ENCODE data around the gene OAT. TPM values are rescaled to one million over a fixed set of nuclear protein-coding genes. Genes with fewer than 3 reads are reported as not detected.

Gene OAT
- total and polyA plus RNA-seq, 7 donors = 9.5 to 64.5 (median 30.7) TPM

DNA sequence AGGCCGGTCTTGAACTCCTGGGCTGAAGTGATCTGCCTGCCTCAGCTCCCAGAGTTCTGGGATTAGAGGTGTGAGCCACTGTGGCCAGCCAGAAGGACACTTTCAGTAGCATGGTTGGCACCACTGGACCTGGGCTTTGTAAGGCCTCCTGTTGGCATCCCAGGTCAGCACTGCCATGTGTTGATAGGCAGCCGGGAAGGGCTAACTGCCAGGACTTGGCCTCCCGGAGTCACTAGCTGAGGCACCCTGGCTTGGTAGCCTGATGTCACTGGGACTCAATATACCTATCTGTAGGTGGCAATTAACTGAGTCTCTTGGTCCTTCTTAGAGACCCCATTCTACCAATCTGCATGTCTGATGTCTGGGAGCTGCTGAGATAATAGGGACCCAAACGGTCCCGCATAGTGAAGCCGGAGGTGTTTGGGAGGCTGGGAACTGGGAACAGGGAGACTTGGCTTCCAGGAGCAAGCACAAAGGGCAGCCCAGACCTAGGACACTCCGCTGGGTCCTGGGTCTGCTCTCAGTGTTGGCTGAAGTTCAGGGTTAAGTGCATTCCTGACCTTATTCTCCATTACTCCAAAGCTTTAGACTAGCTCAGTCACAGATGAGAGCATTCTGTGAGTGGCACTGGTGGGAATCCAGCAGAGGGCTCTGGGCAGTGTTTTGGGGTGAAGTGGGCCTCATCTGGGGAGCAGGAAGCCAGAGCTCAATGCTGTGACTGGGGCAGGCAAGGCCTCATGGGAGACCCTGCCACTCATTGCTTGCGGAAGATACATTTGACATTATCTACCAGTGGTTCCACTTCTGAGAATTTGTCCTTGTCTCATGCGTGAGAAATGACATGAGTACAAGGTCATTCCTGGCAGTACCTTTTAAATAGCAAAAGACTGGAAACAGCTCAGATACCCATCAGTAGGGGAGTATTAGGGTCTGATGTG, 45.6 kb upstream of the OAT start:
- no peaks in the 10 kb centered on the region for H3K27me3 ChIP-seq (ENCODE audit: insufficient read depth in 3 of 3, low read length in 2 of 3)

DNA sequence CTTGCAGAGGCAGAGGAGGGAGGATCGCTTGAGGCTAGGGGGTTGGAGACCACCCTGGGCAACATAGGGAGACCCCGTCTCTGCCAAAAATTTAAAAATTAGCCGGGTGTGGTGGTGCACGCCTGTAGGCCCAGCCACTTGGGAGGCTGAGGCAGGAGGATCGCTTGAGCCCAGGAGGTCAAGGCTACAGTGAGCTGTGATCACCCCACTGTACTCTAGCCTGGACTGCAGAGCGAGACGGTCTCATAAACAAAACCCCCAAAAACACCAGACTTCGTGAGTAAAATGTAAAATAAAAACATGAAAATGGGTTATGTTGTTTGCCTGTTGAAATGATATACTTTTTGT, 43.6 kb upstream of the OAT start:
- Histone ChIP-seq H3K4me3 (peak overlapping the region; percentile 85), H3K27me3 (ENCODE audit: insufficient read depth in 3 of 3, low read length in 2 of 3) (no peaks in the 10 kb centered on the region), H3K9me3 (no peaks in the 10 kb centered on the region), H3K4me1 (peaks cover 4% of the 10 kb centered on the region), H3K36me3 (ENCODE audit: insufficient read depth in 1 of 2, low read depth in 1 of 2) (no peaks in the 10 kb centered on the region), H3K27ac (peak overlapping the region; percentile 88)
- intact Hi-C loops (cut with DNase I) = no loop called here
- TF ChIP-seq, protein P1, sequence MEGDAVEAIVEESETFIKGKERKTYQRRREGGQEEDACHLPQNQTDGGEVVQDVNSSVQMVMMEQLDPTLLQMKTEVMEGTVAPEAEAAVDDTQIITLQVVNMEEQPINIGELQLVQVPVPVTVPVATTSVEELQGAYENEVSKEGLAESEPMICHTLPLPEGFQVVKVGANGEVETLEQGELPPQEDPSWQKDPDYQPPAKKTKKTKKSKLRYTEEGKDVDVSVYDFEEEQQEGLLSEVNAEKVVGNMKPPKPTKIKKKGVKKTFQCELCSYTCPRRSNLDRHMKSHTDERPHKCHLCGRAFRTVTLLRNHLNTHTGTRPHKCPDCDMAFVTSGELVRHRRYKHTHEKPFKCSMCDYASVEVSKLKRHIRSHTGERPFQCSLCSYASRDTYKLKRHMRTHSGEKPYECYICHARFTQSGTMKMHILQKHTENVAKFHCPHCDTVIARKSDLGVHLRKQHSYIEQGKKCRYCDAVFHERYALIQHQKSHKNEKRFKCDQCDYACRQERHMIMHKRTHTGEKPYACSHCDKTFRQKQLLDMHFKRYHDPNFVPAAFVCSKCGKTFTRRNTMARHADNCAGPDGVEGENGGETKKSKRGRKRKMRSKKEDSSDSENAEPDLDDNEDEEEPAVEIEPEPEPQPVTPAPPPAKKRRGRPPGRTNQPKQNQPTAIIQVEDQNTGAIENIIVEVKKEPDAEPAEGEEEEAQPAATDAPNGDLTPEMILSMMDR (IDR thresholded peaks at IDR 0.05) = no peak
- WGBS, 3 donors = 83 to 86% (median 84%) methylated on average over 8 of the region's 8 CpGs
- no peak for DNase-seq
- ATAC-seq = no peak

More for the DNA sequence above, 45.6 kb upstream of the OAT start:
- intact Hi-C loops (cut with DNase I) = no loop called here
- Histone ChIP-seq H3K4me3 (no peak overlapping the region), H3K4me1 (peaks cover 4% of the 10 kb centered on the region), H3K27ac (no peak overlapping the region), H3K36me3 (ENCODE audit: insufficient read depth in 1 of 2, low read depth in 1 of 2) (no peaks in the 10 kb centered on the region), H3K9me3 (no peaks in the 10 kb centered on the region)
- WGBS, 3 donors = 80 to 93% (median 82%) methylated on average over 9 of the region's 9 CpGs
- TF ChIP-seq, protein P1 (IDR thresholded peaks at IDR 0.05) = no peak
- no peak for ATAC-seq
- no peak for DNase-seq

DNA sequence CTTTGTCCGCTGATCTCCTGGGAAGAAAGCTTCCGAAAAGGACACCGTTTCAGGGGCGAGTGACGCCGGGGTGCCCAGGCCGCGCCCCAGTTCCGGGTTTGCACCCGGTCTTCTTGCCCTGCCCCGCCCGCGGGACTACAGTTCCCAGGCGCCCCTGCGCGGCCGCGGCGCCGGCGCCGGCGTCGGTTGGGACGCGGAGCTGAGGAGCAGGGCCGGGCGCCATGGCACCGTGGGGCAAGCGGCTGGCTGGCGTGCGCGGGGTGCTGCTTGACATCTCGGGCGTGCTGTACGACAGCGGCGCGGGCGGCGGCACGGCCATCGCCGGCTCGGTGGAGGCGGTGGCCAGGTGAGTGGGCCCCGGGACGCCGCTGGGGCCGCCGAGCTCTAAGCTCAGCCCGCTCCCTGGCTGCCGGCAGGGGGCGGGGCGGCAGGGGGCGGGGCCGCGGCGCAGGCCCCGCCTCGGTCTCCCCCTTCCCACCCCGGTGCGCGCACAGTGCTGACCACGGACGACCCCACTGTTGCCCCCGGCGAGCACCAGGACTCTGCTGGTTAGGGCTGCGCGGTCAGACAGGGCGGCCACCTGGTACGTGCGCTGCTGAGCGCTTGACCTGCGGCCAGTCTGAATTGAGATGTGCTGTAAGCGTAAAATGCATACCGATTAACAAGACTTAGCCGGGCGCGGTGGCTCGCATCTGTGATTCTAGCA, 43.1 kb upstream of the OAT start, which contains the start of gene LHPP:
TSS of gene LHPP (plus strand) at position 182 of the 706 bp plus-strand sequence. CDS start at position 222, 40 bp downstream.
- intact Hi-C loops (cut with DNase I) = no loop called here
- H3K4me3 ChIP-seq = peak within 1 kb of the TSS; percentile 85
- H3K27me3 ChIP-seq (ENCODE audit: insufficient read depth in 3 of 3, low read length in 2 of 3) = no peaks in the 10 kb centered on the region
- H3K27ac ChIP-seq = peak within 1 kb of the TSS; percentile 88
- no peaks in the 10 kb centered on the region for H3K36me3 ChIP-seq (ENCODE audit: insufficient read depth in 1 of 2, low read depth in 1 of 2)
- peaks cover 4% of the 10 kb centered on the region for H3K4me1 ChIP-seq
- WGBS, 3 donors = 0 to 1% (median 1%) methylated on average over 47 to 81 of the region's 81 CpGs
- TF ChIP-seq, protein P1 (IDR thresholded peaks at IDR 0.05) = peak; percentile 58
- peak; percentile 88 to 91 for DNase-seq
- ATAC-seq = peak; percentile 95 to 98 (median 96)
- H3K9me3 ChIP-seq = no peaks in the 10 kb centered on the region

DNA sequence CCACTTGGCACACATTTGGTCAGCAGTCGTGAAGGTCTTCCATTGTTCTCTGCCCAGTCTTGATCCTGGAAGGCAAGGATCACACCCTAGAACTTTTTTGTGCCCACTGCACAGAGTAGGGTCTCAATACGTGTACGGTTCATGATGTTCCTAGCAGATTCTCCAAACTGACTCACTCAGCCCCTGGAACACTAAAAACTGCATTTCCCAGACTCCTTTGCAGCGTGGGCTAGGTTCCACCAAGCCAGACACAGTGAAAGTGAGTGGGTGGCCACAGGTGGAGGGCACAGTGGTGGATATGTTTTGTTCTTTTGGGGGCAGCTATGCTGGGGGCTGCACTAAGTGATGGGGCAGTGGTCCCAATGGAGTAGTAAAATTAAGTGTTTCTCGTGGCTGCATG, 41.4 kb upstream of the OAT start:
- ATAC-seq = no peak
- TF ChIP-seq, protein P1 (IDR thresholded peaks at IDR 0.05) = no peak
- Histone ChIP-seq H3K27me3 (ENCODE audit: insufficient read depth in 3 of 3, low read length in 2 of 3) (peaks cover 0 to 5% (median 0%) of the 10 kb centered on the region in 3 donors), H3K4me1 (peaks cover 4% of the 10 kb centered on the region), H3K36me3 (ENCODE audit: insufficient read depth in 1 of 2, low read depth in 1 of 2) (no peaks in the 10 kb centered on the region), H3K9me3 (no peaks in the 10 kb centered on the region), H3K4me3 (no peak overlapping the region), H3K27ac (no peak overlapping the region)
- DNase-seq = no peak
- 68 to 77% (median 74%) methylated on average over 5 of the region's 5 CpGs for WGBS, 3 donors
- intact Hi-C loops (cut with DNase I) = no loop called here
